ENCODE data around the gene LSM6.

GRCh38 chr4:146132445-146132844 is 43.1 kb upstream of the LSM6 start:
- TF ChIP-seq EZH2 (IDR thresholded peaks at IDR 0.05) (no peak), POLR2AphosphoS5 (IDR thresholded peaks at IDR 0.05; ENCODE audit: borderline replicate concordance, low read depth, low read length) (no peak), FOXP2 (optimal IDR thresholded peaks at IDR 0.05; ENCODE audit: control extremely low read depth, extremely low read length, insufficient read depth) (no peak)
